ENCODE measurements around the gene DFFB.
A peak's percentile ranks its signal among the peaks of the same experiment; 100 is the strongest.

DFFB gene

GRCh38 chr1:3926956-3927355 lies 69.7 kb downstream of the DFFB start:
- ChIA-PET POLR2A (no interaction called here), CTCF (no interaction called here)
- DNase-seq (ENCODE audit: extremely low spot score), result no peak
- TF ChIP-seq SP1 (IDR thresholded peaks at IDR 0.05), result no peak
- TF ChIP-seq, protein P1, sequence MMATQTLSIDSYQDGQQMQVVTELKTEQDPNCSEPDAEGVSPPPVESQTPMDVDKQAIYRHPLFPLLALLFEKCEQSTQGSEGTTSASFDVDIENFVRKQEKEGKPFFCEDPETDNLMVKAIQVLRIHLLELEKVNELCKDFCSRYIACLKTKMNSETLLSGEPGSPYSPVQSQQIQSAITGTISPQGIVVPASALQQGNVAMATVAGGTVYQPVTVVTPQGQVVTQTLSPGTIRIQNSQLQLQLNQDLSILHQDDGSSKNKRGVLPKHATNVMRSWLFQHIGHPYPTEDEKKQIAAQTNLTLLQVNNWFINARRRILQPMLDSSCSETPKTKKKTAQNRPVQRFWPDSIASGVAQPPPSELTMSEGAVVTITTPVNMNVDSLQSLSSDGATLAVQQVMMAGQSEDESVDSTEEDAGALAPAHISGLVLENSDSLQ (IDR thresholded peaks at IDR 0.05), result 0 out of 2 replicates have a peak, but pooled peaks have one; percentile 8

DNA sequence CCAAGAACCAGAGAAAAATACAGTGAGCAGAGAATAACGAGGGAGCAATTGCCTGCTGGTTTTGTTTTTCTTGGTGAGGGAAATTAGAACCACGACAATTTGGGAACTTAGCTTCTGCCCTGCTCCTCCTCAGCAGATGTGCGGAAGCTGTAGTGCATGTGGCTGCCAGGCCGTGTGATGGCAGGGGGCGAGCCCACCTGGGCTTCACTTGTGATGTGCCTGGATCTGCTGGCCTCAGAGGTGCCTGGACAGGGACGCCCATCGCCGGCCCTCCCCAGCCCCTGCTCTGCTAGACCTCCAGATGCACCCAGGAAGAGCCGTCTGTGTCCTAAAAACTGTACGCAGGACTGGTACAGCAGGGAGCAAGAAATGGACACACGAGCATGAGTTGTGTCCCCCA lies 71.3 kb downstream of the DFFB start:
- ChIA-PET CTCF (interaction anchor here (1.2 kb wide), 1 partner anchor 21 kb away, joined by 3 read pairs; no protein-coding TSS in a partner anchor), POLR2A (no interaction called here)
- TF ChIP-seq FOXM1 (IDR thresholded peaks at IDR 0.05; ENCODE audit: borderline replicate concordance) (no peak), ZNF384 (IDR thresholded peaks at IDR 0.05) (no peak), ELF4 (IDR thresholded peaks at IDR 0.05) (no peak), LEF1 (IDR thresholded peaks at IDR 0.05; ENCODE audit: borderline replicate concordance) (no peak), SUZ12 (IDR thresholded peaks at IDR 0.05) (no peak), BHLHE40 (IDR thresholded peaks at IDR 0.05; ENCODE audit: borderline replicate concordance) (no peak), FOXK2 (IDR thresholded peaks at IDR 0.05) (no peak), CTBP1 (IDR thresholded peaks at IDR 0.05; ENCODE audit: borderline replicate concordance) (no peak), ARNT (IDR thresholded peaks at IDR 0.05) (no peak), L3MBTL2 (conservative IDR thresholded peaks at IDR 0.05) (no peak)
- DNase-seq (ENCODE audit: extremely low spot score), result no peak

DNA sequence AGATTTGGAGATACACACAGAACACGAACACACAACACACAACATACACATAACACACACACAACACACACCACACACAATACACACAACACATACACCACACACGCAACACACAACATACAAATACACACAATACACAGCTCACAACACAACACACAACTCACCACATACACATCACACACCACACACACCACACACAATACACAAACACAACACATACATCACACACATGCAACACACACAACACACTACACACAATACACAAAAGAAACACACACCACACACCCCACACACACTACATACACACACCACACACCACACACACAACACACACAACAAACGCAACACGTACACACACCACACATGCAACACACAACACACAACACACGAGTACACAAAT lies 71.8 kb downstream of the DFFB start:
- no peak for TF ChIP-seq CTBP1 (IDR thresholded peaks at IDR 0.05; ENCODE audit: borderline replicate concordance)
- ChIA-PET POLR2A (no interaction called here), CTCF (interaction anchor here (1.2 kb wide), 1 partner anchor 21 kb away, joined by 3 read pairs; no protein-coding TSS in a partner anchor)
- no peak for DNase-seq (ENCODE audit: extremely low spot score)

DNA sequence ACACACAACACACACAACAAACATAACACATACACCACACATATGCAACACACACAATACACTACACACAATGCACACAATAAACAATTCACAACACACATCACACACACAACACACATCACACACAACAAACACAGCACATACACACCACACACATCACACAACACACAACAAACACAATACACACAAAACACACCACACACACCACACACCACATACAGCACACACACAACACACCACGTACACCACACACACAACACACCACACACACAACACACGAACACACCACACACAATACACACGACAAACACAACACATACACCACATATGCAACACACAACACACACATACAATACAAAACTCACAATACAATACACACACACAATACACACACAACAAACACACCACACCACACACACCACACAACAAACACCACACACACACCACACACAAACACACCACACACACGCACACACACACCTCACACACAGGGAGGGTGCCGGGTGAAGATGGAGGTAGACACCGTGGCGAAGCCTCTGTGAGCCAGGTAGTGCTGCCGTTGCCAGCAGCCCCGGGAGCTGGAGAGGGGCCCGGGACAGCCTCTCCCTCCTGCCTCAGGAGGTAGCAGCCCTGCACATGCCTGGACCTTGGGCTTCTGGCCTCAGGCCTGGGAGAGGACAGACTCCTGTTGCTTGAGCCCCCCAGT lies 73.2 kb downstream of the DFFB start:
- no peak for DNase-seq (ENCODE audit: extremely low spot score)
- TF ChIP-seq FOXA1 (IDR thresholded peaks at IDR 0.05), result no peak
- TF ChIP-seq NFRKB (IDR thresholded peaks at IDR 0.05), result no peak
- TF ChIP-seq ARNT (IDR thresholded peaks at IDR 0.05), result no peak
- TF ChIP-seq ELF4 (IDR thresholded peaks at IDR 0.05), result no peak
- TF ChIP-seq FOXM1 (IDR thresholded peaks at IDR 0.05; ENCODE audit: borderline replicate concordance), result no peak
- TF ChIP-seq FOXK2 (IDR thresholded peaks at IDR 0.05), result no peak
- TF ChIP-seq ZNF384 (IDR thresholded peaks at IDR 0.05), result no peak
- no peak for TF ChIP-seq BHLHE40 (IDR thresholded peaks at IDR 0.05; ENCODE audit: borderline replicate concordance)
- no peak for TF ChIP-seq SUZ12 (IDR thresholded peaks at IDR 0.05)
- TF ChIP-seq HDGF (IDR thresholded peaks at IDR 0.05; ENCODE audit: borderline replicate concordance), result no peak
- TF ChIP-seq, protein P1 (IDR thresholded peaks at IDR 0.05), result no peak
- TF ChIP-seq CTBP1 (IDR thresholded peaks at IDR 0.05; ENCODE audit: borderline replicate concordance), result no peak
- TF ChIP-seq LEF1 (IDR thresholded peaks at IDR 0.05; ENCODE audit: borderline replicate concordance), result no peak
- ChIA-PET CTCF (no interaction called here), POLR2A (no interaction called here)

DNA sequence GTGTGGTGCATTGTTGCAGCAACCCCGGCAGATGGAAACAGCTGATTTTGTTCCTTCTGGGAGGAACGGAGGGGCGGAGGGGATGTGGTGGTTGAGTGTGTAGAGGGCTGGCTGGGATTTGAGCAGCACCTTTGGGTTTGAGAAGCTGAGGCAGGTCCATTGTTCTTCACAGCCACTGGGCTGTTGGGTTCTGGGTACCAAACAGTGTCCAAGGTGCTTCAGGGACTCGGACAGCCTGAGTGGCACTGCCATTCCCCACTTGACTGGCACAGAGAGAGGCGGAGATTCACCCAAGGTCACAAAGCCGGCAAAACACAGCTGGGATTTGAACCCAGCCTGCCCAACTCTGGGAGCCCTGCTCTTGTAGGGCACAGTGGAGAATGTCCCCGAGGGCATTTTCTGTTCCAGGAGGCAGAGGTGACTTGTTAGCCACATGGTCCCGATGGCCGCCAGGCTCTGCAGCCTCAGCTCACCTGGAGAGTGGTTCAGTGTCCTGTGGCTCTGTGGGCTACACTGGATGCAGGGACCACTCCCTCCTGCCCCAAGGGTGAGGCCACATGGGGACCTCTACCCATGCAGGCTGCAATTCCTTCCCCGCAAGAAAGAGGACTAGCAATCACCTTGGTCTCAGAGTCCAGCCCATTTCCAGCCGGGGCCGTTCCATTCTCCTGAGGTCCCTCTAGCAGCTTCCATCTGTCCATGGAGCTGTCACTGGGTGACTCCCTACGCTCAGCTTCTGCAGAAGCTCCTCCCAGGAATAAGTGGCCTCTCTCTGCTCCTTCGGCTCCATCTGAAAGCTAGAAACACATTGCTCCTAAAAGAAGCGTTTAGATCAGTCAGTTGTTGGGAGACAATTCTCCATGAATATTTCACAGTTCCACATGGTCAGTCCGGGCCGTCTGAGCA lies 74.0 kb downstream of the DFFB start:
- POLR2A ChIA-PET, result no interaction called here
- CTCF ChIA-PET, result no interaction called here
- no peak for DNase-seq (ENCODE audit: extremely low spot score)
- TF ChIP-seq NFRKB (IDR thresholded peaks at IDR 0.05), result no peak
- TF ChIP-seq HDGF (IDR thresholded peaks at IDR 0.05; ENCODE audit: borderline replicate concordance), result no peak
- TF ChIP-seq L3MBTL2 (conservative IDR thresholded peaks at IDR 0.05), result no peak
- no peak for TF ChIP-seq CTBP1 (IDR thresholded peaks at IDR 0.05; ENCODE audit: borderline replicate concordance)
- TF ChIP-seq, protein P1 (IDR thresholded peaks at IDR 0.05), result no peak
- no peak for TF ChIP-seq FOXM1 (IDR thresholded peaks at IDR 0.05; ENCODE audit: borderline replicate concordance)
- no peak for TF ChIP-seq TARDBP (IDR thresholded peaks at IDR 0.05)
- TF ChIP-seq SUZ12 (IDR thresholded peaks at IDR 0.05), result no peak
- no peak for TF ChIP-seq ZNF384 (IDR thresholded peaks at IDR 0.05)
- TF ChIP-seq LEF1 (IDR thresholded peaks at IDR 0.05; ENCODE audit: borderline replicate concordance), result no peak
- no peak for TF ChIP-seq FOXA1 (IDR thresholded peaks at IDR 0.05)
- TF ChIP-seq ELF4 (IDR thresholded peaks at IDR 0.05), result no peak
- TF ChIP-seq ARNT (IDR thresholded peaks at IDR 0.05), result no peak
- no peak for TF ChIP-seq FOXK2 (IDR thresholded peaks at IDR 0.05)
- TF ChIP-seq BHLHE40 (IDR thresholded peaks at IDR 0.05; ENCODE audit: borderline replicate concordance), result no peak
- no peak for TF ChIP-seq SP1 (IDR thresholded peaks at IDR 0.05)

GRCh38 chr1:3932156-3932919 lies 75.1 kb downstream of the DFFB start:
- POLR2A ChIA-PET, result no interaction called here
- DNase-seq (ENCODE audit: extremely low spot score), result no peak
- TF ChIP-seq FOXA1 (IDR thresholded peaks at IDR 0.05) (no peak), NFRKB (IDR thresholded peaks at IDR 0.05) (no peak), TARDBP (IDR thresholded peaks at IDR 0.05) (no peak), LEF1 (IDR thresholded peaks at IDR 0.05; ENCODE audit: borderline replicate concordance) (no peak), CTBP1 (IDR thresholded peaks at IDR 0.05; ENCODE audit: borderline replicate concordance) (no peak), BHLHE40 (IDR thresholded peaks at IDR 0.05; ENCODE audit: borderline replicate concordance) (no peak), FOXM1 (IDR thresholded peaks at IDR 0.05; ENCODE audit: borderline replicate concordance) (no peak), ARNT (IDR thresholded peaks at IDR 0.05) (no peak)
- CTCF ChIA-PET, result no interaction called here
